ENCODE data around the gene PWWP2B.

The PWWP2B gene

GRCh38 chr10:132419538-132420468 is 22.8 kb downstream of the PWWP2B start:
- no peak for DNase-seq (ENCODE audit: extremely low read depth, low read depth)
- TF ChIP-seq, protein P1, sequence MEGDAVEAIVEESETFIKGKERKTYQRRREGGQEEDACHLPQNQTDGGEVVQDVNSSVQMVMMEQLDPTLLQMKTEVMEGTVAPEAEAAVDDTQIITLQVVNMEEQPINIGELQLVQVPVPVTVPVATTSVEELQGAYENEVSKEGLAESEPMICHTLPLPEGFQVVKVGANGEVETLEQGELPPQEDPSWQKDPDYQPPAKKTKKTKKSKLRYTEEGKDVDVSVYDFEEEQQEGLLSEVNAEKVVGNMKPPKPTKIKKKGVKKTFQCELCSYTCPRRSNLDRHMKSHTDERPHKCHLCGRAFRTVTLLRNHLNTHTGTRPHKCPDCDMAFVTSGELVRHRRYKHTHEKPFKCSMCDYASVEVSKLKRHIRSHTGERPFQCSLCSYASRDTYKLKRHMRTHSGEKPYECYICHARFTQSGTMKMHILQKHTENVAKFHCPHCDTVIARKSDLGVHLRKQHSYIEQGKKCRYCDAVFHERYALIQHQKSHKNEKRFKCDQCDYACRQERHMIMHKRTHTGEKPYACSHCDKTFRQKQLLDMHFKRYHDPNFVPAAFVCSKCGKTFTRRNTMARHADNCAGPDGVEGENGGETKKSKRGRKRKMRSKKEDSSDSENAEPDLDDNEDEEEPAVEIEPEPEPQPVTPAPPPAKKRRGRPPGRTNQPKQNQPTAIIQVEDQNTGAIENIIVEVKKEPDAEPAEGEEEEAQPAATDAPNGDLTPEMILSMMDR (IDR thresholded peaks at IDR 0.05; ENCODE audit: low read depth, low read length), result no peak

- TF ChIP-seq, protein P1 (IDR thresholded peaks at IDR 0.05; ENCODE audit: low read depth, low read length), result no peak
- no peak for DNase-seq (ENCODE audit: extremely low read depth, low read depth)
These were observed 23.5 kb downstream of the PWWP2B start for GRCh38 chr10:132420469-132420980.

DNA sequence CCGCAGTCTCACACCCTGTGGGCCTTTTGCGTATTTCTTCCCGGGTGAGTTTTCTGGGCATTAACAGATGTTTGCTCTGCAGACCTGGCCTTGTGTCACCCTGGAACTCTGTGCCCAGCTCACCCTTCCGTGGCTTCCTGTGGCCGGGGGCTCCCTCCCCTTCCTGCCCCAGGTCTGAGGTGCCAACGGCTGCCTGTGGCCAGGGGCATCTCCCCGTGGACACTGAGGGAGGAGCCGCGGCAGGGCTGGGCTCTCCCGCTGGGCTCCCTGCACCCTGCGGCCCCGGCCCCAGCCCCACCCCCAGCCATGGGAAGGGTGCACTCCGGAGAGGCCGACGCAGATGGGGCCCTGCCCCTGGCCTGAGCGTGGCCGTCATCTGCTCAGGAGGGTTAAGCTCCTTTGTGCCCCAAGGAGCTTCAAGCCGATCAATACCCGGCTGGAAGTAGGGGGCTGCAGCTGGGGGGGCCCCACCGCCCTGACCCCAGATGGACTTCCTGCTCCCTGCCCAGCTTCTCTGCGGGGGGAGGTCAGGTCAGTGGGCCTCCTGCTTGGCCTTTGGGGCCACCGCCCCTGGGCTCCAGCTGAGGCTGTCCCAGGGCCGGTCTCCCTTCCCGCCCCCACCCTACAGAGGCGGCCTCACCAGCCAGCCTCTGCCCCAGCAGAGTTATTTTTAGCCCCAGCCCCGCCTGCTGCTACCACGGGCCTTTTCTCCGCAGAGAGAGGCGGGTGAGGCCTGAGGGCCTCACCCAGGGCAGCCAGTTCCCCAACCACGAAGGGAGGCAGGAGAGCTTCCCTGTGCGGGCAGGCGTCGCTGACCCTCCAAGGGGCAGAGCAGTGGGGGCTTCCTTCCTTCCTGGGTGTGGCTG is 24.2 kb downstream of the PWWP2B start:
- no peak for DNase-seq (ENCODE audit: extremely low read depth, low read depth)
- TF ChIP-seq, protein P1 (IDR thresholded peaks at IDR 0.05; ENCODE audit: low read depth, low read length), result no peak

DNA sequence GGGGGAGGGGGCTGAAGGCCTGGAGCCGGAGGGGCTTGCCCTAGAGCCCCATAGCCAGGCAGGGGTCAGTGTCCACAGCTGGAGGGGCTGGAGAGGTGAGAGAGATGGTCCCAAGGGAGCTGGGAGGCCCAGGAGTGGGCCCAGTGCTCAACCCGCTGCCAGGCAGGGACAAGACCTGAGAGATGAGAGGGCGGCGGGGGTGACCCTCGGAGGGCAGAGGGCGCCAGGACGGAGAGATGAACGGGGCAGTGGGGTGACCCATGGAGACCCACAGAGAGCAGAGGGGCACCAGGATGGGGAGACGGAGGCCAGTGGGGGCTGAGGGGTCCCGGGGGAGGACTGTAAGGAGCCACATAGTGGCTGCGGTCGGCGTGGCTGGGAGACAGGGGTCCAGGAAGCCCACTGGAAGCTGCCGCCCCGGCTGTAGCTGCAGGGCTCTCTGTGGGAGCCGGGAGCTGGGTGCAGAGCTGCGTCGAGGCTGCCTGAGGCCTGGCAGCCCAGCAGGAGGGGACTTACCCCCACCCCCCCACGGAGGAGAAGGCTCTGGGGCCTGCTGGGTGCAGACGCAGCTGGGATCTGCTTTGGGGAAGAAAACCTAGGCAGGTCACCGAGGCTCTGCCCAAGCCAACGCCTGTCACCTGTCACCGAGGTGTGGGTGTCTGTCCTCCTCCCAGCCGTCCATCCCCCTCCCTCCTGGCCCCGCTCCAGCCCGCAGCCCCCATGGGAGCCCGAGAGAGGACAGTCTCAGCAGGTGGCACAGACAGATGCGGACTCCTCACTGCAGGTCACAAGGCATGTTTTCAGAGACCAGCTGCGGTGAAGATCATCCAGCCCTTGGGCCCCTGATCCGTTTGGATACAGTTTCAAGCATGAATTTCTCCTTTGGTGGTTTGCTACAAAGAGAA is 25.1 kb downstream of the PWWP2B start:
- TF ChIP-seq, protein P1 (IDR thresholded peaks at IDR 0.05; ENCODE audit: low read depth, low read length), result no peak
- no peak for DNase-seq (ENCODE audit: extremely low read depth, low read depth)

- TF ChIP-seq, protein P1 (IDR thresholded peaks at IDR 0.05; ENCODE audit: low read depth, low read length), result no peak
- DNase-seq (ENCODE audit: extremely low read depth, low read depth), result no peak
These were observed 26.2 kb downstream of the PWWP2B start for GRCh38 chr10:132422903-132423825.

Data from AG09319 (cell line).